A172 (cell line): ENCODE data around the gene NR1H4. TPM values are rescaled to one million over a fixed set of nuclear protein-coding genes. Genes with fewer than 3 reads are reported as not detected.

Experiments
- total RNA-seq: library from RNA; depleted of rRNA; stranded (reverse); fragments of >200 nt; shearing (Covaris generic); gene quantifications from 2 replicates; pipeline ENCODE4 v1.2.3, GENCODE V29; 2014; rRNA removed

Gene NR1H4
- total RNA-seq, 1 experiment from 2014 or later: 0.17 TPM

Other genes starting within 250 kb of the NR1H4 start
- 2.8 and 3.1 TPM in 2 replicates for gene DEPDC4, start 206.8 kb upstream of the NR1H4 start, total RNA-seq
- gene SCYL2, start 206.7 kb upstream of the NR1H4 start, total RNA-seq: 47.8 and 98.4 TPM in 2 replicates
- gene SLC17A8, start 116.8 kb upstream of the NR1H4 start, total RNA-seq: not detected in 2 replicates
- 25.4 and 33.0 TPM in 2 replicates for gene GAS2L3, start 99.8 kb downstream of the NR1H4 start, total RNA-seq